ENCODE results near the gene ONECUT1.

DNA sequence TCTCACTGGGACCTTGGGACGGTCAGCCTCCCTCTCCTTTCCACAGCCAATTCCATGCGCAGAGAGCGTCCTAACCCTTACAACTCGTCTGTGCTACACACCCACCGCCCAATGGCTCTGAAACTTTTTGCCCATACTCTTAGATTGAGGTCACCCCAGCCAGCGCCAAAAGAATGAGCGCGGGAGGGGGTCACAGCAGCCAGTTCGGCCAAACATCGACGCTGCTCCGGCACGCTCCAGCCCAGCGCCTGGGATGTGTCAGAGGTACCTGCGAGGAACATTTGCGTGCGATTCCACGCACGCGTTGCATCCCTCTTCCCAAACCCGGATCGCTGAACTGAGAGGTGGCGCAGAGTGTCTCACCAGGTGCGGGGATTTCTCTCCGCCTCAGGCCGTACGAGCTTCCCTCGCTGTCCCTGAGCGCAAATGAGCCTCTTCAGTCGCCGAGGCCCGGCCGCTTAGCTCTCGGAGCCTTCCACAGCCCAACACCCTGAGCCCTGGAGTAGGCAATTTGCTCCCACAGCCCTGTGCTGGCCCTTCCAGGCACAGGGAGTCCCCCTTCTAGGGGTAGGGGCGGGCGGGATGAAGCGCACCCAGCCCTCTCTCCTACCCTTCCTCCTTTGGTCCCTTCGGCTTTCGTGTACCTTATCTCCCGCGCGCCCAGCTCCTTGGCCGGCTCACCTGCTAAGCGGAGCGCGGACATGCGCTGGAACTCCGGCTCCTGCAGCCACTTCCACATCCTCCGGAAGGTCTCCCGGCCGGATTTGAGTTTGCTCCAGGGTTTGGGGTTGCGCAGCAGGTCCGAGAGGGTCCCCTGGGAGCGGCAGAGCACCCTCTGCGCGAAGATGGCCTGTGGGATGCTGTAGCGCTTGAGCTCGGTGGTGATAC lies 1.8 kb downstream of the ONECUT1 start:
- TF ChIP-seq, protein P1, sequence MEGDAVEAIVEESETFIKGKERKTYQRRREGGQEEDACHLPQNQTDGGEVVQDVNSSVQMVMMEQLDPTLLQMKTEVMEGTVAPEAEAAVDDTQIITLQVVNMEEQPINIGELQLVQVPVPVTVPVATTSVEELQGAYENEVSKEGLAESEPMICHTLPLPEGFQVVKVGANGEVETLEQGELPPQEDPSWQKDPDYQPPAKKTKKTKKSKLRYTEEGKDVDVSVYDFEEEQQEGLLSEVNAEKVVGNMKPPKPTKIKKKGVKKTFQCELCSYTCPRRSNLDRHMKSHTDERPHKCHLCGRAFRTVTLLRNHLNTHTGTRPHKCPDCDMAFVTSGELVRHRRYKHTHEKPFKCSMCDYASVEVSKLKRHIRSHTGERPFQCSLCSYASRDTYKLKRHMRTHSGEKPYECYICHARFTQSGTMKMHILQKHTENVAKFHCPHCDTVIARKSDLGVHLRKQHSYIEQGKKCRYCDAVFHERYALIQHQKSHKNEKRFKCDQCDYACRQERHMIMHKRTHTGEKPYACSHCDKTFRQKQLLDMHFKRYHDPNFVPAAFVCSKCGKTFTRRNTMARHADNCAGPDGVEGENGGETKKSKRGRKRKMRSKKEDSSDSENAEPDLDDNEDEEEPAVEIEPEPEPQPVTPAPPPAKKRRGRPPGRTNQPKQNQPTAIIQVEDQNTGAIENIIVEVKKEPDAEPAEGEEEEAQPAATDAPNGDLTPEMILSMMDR (IDR thresholded peaks at IDR 0.05): no peak
- TF ChIP-seq POLR2A (IDR thresholded peaks at IDR 0.05): no peak

Data from thyroid gland (tissue), 4 donors.